T-helper 17 cell (primary cell): ENCODE measurements around the gene MYL12B. TPM values are rescaled to one million over a fixed set of nuclear protein-coding genes. Genes with fewer than 3 reads are reported as not detected.
A peak's percentile ranks its signal among the peaks of the same experiment; 100 is the strongest.

Source experiments
- ATAC-seq: fragments of 150-1000 bp; cut with Tn5 transposase; 2 replicates; pipeline ENCODE4 v1.10.0; 2021; ENCODE audit warnings: mild to moderate bottlenecking, moderate library complexity
- DNase-seq, 3 donors: peaks; one replicate each; pipeline versions ENCODE4 v3.0.0 to v3.0.0-alpha.2; 2020 to 2021
- H3K9me3 ChIP-seq: one replicate; pipeline ENCODE4 v1.7.0; 2013; ENCODE audit warnings: low read length, mild to moderate bottlenecking; ENCODE audit not compliant: control insufficient read depth, poor library complexity, severe bottlenecking
- H3K27ac Mint-ChIP-seq: one replicate; pipeline ENCODE4 v1.8.0; 2022; ENCODE audit warnings: mild to moderate bottlenecking, moderate library complexity, mixed read lengths
- H3K27me3 Mint-ChIP-seq: one replicate; pipeline ENCODE4 v1.8.0; 2022; ENCODE audit warnings: mixed read lengths
- H3K36me3 Mint-ChIP-seq: one replicate; pipeline ENCODE4 v1.8.0; 2022; ENCODE audit warnings: low read depth, mixed read lengths
- H3K4me1 Mint-ChIP-seq: one replicate; pipeline ENCODE4 v1.8.0; 2022; ENCODE audit warnings: mild to moderate bottlenecking, mixed read lengths
- H3K4me3 Mint-ChIP-seq: one replicate; pipeline ENCODE4 v1.8.0; 2022; ENCODE audit warnings: mild to moderate bottlenecking, moderate library complexity, mixed read lengths
- total RNA-seq, 4 donors: library from RNA in 2 of 4; stranded (reverse) in 2 of 4; gene quantifications; one replicate each; pipeline ENCODE4 v1.2.3 and lab custom pipeline; 2022 to 2026

MYL12B gene
- total RNA-seq, 2 donors from 2014 or later: 172 to 178 TPM

- H3K9me3 ChIP-seq: no peaks in the 10 kb centered on the region
- no peak for DNase-seq
- peaks cover 4% of the 10 kb centered on the region for H3K36me3 Mint-ChIP-seq
- peaks cover 13% of the 10 kb centered on the region for H3K4me1 Mint-ChIP-seq
- H3K4me3 Mint-ChIP-seq: no peak overlapping the region
- H3K27me3 Mint-ChIP-seq: peaks cover 11% of the 10 kb centered on the region
- H3K27ac Mint-ChIP-seq: no peak overlapping the region
- peak; percentile 83 for ATAC-seq
Measured at GRCh38 chr18:3281456-3282400, 19.8 kb downstream of the MYL12B start.

GRCh38 chr18:3283253-3283863 is 21.4 kb downstream of the MYL12B start:
- Mint-ChIP-seq H3K27ac (no peak overlapping the region), H3K27me3 (peaks cover 11% of the 10 kb centered on the region), H3K4me3 (no peak overlapping the region), H3K4me1 (peaks cover 11% of the 10 kb centered on the region), H3K36me3 (no peaks in the 10 kb centered on the region)
- no peaks in the 10 kb centered on the region for H3K9me3 ChIP-seq
- no peak for DNase-seq
- no peak for ATAC-seq

- no peak for ATAC-seq
- Mint-ChIP-seq H3K27me3 (peaks cover 11% of the 10 kb centered on the region), H3K27ac (no peak overlapping the region)
Measured at GRCh38 chr18:3283908-3284307, 22.0 kb downstream of the MYL12B start.

GRCh38 chr18:3284501-3284900 is 22.6 kb downstream of the MYL12B start:
- Mint-ChIP-seq H3K36me3 (no peaks in the 10 kb centered on the region), H3K27me3 (peaks cover 11% of the 10 kb centered on the region), H3K27ac (no peak overlapping the region), H3K4me1 (peaks cover 6% of the 10 kb centered on the region), H3K4me3 (no peak overlapping the region)
- no peaks in the 10 kb centered on the region for H3K9me3 ChIP-seq
- ATAC-seq (no peak), DNase-seq (no peak)

More at GRCh38 chr18:3283908-3284307, 22.0 kb downstream of the MYL12B start:
- no peak for DNase-seq
- H3K4me1 Mint-ChIP-seq: peaks cover 11% of the 10 kb centered on the region
- H3K9me3 ChIP-seq: no peaks in the 10 kb centered on the region
- no peak overlapping the region for H3K4me3 Mint-ChIP-seq
- no peaks in the 10 kb centered on the region for H3K36me3 Mint-ChIP-seq

- peaks cover 6% of the 10 kb centered on the region for H3K9me3 ChIP-seq
- no peak overlapping the region for H3K4me3 Mint-ChIP-seq
- no peaks in the 10 kb centered on the region for H3K36me3 Mint-ChIP-seq
- peaks cover 3% of the 10 kb centered on the region for H3K4me1 Mint-ChIP-seq
- ATAC-seq: no peak
- DNase-seq: no peak
- no peak overlapping the region for H3K27ac Mint-ChIP-seq
- peaks cover 11% of the 10 kb centered on the region for H3K27me3 Mint-ChIP-seq
Measured at GRCh38 chr18:3286159-3286558, 24.2 kb downstream of the MYL12B start.

- peaks cover 6% of the 10 kb centered on the region for H3K9me3 ChIP-seq
- Mint-ChIP-seq H3K36me3 (no peaks in the 10 kb centered on the region), H3K27me3 (no peaks in the 10 kb centered on the region), H3K27ac (no peak overlapping the region), H3K4me3 (no peak overlapping the region), H3K4me1 (peaks cover 8% of the 10 kb centered on the region)
- DNase-seq (no peak), ATAC-seq (no peak)
Measured at GRCh38 chr18:3293196-3293951, 31.4 kb downstream of the MYL12B start.

- Mint-ChIP-seq H3K27ac (no peak overlapping the region), H3K36me3 (no peaks in the 10 kb centered on the region), H3K27me3 (no peaks in the 10 kb centered on the region), H3K4me1 (peaks cover 8% of the 10 kb centered on the region), H3K4me3 (no peak overlapping the region)
- ATAC-seq (no peak), DNase-seq (no peak)
- H3K9me3 ChIP-seq: peaks cover 6% of the 10 kb centered on the region
Measured at GRCh38 chr18:3294435-3295080, 32.6 kb downstream of the MYL12B start.

GRCh38 chr18:3297025-3297984 is 35.4 kb downstream of the MYL12B start:
- H3K4me3 Mint-ChIP-seq: peak overlapping the region; percentile 95
- H3K27me3 Mint-ChIP-seq: peaks cover 17% of the 10 kb centered on the region
- H3K27ac Mint-ChIP-seq: peak overlapping the region; percentile 77
- DNase-seq (peak; percentile 73 to 91 (median 79)), ATAC-seq (peak; percentile 99)
- H3K36me3 Mint-ChIP-seq: peaks cover 5% of the 10 kb centered on the region
- no peaks in the 10 kb centered on the region for H3K9me3 ChIP-seq
- peaks cover 8% of the 10 kb centered on the region for H3K4me1 Mint-ChIP-seq

GRCh38 chr18:3304832-3305231 is 42.9 kb downstream of the MYL12B start:
- H3K4me3 Mint-ChIP-seq: no peak overlapping the region
- H3K4me1 Mint-ChIP-seq: peaks cover 13% of the 10 kb centered on the region
- peak overlapping the region; percentile 84 for H3K27ac Mint-ChIP-seq
- ATAC-seq (no peak), DNase-seq (no peak)
- H3K9me3 ChIP-seq: no peaks in the 10 kb centered on the region
- peaks cover 16% of the 10 kb centered on the region for H3K27me3 Mint-ChIP-seq
- peaks cover 3% of the 10 kb centered on the region for H3K36me3 Mint-ChIP-seq

GRCh38 chr18:3305354-3305762 is 43.4 kb downstream of the MYL12B start:
- peaks cover 10% of the 10 kb centered on the region for H3K27me3 Mint-ChIP-seq
- H3K4me1 Mint-ChIP-seq: peaks cover 13% of the 10 kb centered on the region
- DNase-seq (peak in 1 of 3 donors; percentile 32), ATAC-seq (peak; percentile 99)
- H3K36me3 Mint-ChIP-seq: no peaks in the 10 kb centered on the region
- no peaks in the 10 kb centered on the region for H3K9me3 ChIP-seq
- H3K4me3 Mint-ChIP-seq: peak overlapping the region; percentile 58
- peak overlapping the region; percentile 84 for H3K27ac Mint-ChIP-seq

GRCh38 chr18:3305933-3306332 is 44.0 kb downstream of the MYL12B start:
- H3K4me3 Mint-ChIP-seq: no peak overlapping the region
- peaks cover 13% of the 10 kb centered on the region for H3K4me1 Mint-ChIP-seq
- ATAC-seq (peak; percentile 35), DNase-seq (peak in 1 of 3 donors; percentile 14)
- peaks cover 2% of the 10 kb centered on the region for H3K36me3 Mint-ChIP-seq
- H3K27me3 Mint-ChIP-seq: peaks cover 7% of the 10 kb centered on the region
- no peaks in the 10 kb centered on the region for H3K9me3 ChIP-seq
- H3K27ac Mint-ChIP-seq: peak overlapping the region; percentile 84

GRCh38 chr18:3306391-3306790 is 44.5 kb downstream of the MYL12B start:
- no peak for ATAC-seq
- H3K27ac Mint-ChIP-seq: peak overlapping the region; percentile 84

More at GRCh38 chr18:3306391-3306790, 44.5 kb downstream of the MYL12B start:
- Mint-ChIP-seq H3K4me1 (peaks cover 13% of the 10 kb centered on the region), H3K27me3 (peaks cover 7% of the 10 kb centered on the region), H3K36me3 (peaks cover 2% of the 10 kb centered on the region), H3K4me3 (no peak overlapping the region)
- no peak for DNase-seq
- no peaks in the 10 kb centered on the region for H3K9me3 ChIP-seq
